Left renal pelvis (tissue), 4 donors: Measurements from ENCODE around the gene TMED9. TPM values are rescaled to one million over a fixed set of nuclear protein-coding genes. Genes with fewer than 3 reads are reported as not detected.
"Not testable (repeated sequence)": the region's sequence is repeated elsewhere in the genome, so short reads cannot be mapped to it uniquely, and the experiment has no call there.

Experiments
- DNase-seq, 4 donors: peaks; one replicate each; pipeline ENCODE4 v3.0.0-alpha.2; 2013; ENCODE audit warnings: low read depth in 4 of 4, low spot score in 3 of 4
- polyA plus RNA-seq, 4 donors: library from polyadenylated mRNA; unstranded; fragments of 120-200 nt; gene quantifications; one replicate each; pipeline ENCODE4 v1.2.1, GENCODE V29; 2013; ENCODE audit not compliant: insufficient read length in 4 of 4

Gene TMED9
- 100 to 1,000 TPM; 147 to 156 (median 154) TPM for polyA plus RNA-seq

DNA sequence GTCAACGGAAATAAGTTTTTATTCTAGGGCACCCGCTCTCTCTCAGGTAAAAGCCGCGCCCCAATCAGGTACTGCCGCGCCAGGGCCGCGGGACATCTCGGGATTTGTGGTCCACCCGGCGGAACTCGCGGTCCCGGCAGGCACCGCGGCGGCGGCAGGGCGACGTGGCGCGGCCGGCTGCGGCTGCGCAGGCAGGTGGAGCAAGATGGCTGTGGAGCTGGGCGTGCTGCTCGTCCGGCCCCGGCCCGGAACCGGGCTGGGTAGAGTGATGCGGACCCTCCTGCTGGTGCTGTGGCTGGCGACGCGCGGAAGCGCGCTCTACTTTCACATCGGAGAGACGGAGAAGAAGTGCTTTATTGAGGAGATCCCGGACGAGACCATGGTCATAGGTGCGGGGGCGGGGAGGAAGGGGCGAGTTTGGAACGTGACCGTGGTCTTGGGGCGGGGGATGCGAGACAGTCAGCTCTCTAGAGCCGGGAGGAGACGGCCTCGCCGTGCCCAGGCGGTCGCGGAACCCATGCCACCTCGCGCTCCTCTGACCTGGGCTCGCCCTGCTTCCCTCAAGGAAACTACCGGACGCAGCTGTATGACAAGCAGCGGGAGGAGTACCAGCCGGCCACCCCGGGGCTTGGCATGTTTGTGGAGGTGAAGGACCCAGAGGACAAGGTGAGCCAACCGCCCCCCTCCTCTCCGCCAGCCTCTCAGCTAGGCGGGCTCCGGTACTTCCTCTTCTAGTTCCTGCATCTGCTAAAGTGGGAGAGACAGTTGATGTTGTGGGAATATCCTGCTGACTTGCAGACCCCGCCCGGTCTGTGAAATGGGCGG is at the start of gene TMED9:
Gene TMED9 (plus strand): TSS at position 194 of the 825 bp plus-strand sequence. CDS start 12 bp downstream, at position 206.
- peak in 3 of 4 donors; percentile 52 to 60 (median 56) for DNase-seq

DNA sequence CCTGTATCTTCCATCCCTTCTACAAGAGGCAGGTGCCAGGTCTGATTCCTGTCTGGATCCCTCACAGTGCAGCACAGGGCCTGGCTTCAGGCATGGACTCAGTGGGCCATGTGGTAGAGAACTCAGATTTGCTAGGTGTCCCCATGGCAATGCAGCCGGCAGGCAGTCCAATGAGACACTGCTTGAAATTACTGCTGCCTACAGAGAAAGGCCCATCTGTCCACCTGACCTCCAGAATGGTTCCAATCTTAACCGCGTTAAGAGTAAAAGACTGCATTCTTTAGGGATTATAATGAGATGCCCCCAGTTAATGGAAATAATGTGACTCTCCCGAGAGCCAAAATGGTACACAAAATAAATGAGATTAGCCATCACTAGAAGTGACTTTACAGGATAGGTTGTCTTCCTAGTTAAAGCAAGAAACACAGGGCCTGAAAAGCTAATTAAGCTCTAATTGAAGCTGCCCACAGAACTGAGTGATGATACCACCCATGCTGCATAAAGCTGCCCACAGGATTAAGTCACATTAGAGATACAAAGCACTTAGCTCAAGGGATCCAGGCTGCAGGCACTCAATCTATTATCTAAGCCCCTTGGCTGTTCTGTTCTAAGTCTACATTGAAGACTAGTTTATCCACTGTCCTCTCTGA is 49.1 kb upstream of the TMED9 start:
- DNase-seq: no peak

DNA sequence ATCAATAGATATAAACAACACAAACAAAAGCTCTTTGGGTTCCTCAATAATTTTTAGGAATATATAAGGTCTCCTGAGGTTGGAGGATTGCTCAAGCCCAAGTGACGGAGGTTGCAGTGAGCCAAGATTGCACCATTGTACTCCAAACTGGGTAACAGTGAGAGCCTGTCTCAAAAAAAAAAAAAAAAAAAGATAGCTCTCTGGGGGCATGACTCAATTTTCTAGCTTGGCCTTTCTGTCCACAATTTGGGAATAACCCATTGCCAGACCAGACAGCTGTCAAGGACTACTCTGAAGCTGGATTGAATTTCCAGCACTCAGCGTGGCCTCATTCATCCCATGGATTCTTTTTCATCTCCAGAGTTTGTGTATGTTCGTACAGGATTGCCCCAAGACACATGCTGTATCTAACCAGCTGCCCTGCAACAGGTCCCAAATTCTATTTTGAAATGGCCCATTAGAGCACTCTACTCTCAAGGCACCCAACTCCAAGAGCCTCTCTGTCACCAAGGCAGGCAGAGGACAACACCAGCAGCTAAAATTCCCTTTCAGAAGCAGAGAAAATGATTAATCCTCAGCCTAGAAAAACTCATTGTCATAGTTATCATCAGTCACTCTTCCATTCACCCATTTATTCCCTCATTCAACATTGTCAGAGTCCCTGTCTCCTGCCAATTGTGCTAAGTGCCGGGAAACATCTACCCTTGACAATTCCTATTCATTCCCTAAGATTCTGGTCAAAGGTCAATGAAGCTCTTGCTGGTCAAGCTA is 46.3 kb upstream of the TMED9 start:
- DNase-seq: no peak

DNA sequence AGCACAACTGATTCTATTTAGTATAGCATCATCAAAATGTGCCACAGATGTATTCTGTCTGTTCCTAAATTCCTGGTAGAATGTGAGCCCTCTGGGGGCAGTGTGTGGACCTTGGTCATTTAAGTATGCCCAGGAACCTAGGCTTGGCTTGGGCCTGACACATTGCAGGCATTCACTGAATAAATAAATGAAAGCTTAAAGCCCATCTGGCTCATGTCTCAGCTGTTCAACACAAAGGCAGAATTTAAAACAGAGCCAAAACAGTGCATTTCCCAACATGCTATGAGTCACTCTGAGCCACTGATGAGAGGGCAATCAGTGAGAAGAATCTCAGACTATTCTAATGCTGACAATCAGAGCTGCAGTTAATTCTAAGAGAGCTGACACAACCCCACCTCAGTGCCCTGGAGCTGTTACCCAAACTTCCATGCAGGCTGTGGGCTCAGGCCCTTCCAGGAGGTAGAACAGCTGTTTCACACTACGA is 45.7 kb upstream of the TMED9 start:
- no peak for DNase-seq

DNA sequence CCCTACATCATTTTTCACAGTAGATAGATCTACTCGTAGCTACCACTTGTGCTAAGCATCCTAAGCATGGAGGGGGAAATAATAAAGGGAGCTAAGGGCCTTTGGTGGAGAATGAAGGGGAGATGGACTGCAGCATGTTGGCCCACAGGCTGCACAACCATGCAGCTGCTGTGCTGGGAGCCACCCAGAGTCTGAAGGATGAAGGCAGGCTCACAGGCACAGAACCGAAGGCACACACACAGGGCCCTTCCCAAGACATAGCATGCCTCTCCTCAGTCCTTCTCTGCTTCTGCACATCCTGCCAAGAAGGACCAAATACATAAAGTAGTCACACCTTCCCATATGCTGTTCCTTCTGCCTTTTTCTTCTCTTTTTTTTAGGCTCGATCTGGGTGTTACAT is 44.3 kb upstream of the TMED9 start:
- no peak for DNase-seq

DNA sequence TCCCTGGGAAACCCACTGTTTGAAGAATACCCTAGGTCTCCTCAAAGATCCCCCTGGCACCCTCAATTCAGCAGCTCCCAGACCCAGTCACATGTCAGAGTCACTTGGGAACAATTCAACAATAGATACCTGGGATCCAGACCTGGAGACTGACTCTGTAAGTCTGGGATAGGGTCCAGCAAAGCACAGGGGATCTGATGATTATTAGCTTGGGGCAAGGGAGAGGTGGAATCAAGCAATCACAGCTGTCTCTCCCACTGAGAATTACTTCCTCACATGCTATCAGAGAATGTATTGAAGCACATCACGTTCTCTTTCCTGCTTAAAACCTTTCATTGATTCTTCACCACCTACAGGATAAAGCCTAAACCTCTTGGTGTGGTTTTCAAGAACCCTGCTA is 43.5 kb upstream of the TMED9 start:
- DNase-seq: no peak

DNA sequence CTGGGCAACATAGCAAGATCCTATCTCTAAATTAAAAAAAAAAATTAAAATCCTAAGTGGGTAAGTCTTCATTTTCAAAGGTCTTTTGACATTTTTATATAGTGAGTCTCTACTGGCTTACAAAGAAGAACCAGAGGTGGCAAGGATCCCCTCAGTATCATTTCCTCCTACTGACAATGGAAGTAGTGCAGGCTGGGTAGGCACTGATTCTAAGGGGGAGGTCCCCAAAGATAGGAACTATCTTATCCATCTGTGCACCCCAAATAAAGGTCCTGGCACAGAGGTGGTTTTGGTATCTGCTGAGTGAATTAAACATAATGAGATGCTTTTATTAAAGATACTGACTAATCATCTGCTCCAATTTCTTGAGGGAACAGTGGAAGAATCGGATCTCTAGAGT is 41.9 kb upstream of the TMED9 start:
- DNase-seq: no peak

DNA sequence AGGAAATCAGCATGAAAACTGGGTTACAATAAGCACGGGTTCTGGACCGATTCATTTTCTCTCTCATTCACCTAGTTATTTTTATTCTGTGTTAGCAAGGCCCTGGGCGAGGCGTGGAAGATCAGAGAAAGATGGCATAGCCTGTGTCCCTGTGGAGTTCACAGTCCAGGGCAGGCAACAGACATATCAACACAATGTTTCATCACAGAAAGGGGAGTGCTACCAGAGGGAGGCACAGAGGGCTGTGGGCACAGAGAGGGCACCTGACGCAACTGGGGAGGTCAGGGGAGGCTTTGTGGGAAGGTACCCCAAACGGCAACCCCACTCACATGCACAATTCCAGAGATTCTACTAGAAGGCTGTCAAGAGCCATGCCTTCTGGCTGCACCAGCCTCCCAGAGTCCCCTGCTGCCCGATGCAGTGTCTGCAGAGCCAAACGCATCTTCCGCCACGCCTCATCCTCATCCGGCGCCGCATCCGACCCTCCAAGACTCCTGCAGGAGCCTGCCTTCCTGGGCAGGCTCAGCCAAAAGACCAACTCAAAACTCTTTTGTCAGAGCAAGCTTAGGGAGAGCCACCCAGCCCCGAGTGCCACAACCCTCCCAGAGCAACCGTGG is 39.1 kb upstream of the TMED9 start:
- no peak for DNase-seq

DNA sequence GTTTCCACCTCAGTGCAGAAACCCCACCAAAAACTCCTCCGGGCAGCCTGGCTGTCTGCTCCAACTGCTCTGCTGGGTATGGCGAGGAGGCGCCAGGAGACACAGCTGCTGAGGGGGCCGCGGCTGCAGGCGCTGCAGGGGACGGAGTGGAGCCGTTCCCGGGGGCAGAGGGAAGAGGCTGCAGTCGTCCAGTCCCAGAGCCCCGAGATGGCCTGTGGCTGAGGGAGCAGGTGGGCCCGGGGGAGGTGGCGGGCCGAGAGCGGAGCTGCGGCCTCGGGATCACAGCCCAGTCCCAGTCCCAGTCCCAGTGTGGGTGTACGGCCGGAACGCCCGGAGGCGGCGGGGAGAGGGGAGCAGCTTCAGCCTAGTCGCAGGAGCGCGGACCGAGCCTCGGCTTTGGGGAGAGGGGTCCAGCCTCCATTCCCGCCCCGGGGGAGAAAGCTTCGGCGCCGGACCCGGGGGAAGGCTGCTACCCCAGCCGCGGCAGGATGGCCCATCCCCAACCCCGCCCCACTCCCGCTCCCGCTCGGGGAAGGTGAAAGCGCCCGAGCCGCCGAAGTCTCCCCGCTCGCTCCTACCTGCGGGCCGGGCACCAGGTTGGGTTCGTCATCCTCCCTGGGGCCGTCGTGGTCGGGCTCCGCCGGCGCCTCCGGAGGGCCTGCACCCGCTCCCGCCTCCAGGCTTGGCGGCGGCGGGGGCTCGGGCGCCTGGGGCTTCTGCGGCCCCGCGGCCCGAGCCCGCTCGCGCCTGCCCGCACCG is 38.2 kb upstream of the TMED9 start:
- no peak for DNase-seq

DNA sequence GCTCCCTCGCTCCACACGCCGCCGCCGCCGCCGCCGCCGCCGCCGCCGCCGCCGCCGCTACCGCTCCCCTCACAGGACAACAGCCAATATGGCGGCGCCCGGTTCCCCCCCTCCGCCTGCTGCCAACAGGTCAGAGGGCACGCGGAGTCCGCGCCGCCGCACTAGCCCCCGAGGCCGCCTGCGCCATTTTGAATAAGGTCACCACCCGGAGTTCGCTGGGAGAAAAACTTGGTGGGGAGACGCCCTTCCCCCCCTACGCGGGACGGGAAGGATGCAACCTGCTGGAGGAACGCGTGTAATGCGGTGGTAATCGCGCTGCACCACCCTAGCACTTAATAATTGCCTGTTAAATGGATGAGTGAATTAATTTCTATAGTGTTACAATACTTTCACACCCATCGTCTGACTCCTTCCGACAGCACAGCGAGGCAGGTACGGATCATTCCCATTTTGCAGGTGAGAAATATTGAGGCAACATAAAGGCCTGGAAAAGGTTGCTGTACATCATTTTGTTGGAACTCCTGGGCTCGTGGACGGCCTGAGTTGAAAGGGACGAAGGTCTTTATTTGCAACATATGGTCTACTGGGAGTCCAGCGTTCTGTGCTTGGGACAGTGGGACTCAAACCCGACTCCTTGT is 37.4 kb upstream of the TMED9 start, which contains the start of gene FAM193B:
Gene FAM193B (minus strand): TSS at position 90 of the 638 bp plus-strand sequence. CDS start 105 bp downstream, outside the sequence.
- DNase-seq: peak; percentile 70 to 82 (median 74)

DNA sequence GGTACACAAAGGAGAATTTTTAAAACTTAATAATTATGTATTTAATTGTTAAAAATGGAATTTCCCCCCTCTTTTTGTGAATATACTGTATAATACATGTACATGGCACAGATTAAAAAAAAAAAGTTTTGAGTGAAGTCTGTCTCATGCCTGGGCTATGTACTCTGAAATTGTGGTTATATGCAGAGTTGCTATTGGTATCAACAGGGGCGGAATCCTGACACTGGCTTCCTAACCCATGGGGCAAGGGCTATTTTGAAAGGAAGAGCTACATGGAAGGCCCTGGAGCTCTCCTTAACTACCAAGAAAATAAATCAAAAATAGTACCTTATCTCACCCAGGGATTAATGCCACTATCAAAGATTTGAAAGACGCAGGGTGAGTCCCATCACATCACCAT is 36.8 kb upstream of the TMED9 start:
- DNase-seq: no peak

DNA sequence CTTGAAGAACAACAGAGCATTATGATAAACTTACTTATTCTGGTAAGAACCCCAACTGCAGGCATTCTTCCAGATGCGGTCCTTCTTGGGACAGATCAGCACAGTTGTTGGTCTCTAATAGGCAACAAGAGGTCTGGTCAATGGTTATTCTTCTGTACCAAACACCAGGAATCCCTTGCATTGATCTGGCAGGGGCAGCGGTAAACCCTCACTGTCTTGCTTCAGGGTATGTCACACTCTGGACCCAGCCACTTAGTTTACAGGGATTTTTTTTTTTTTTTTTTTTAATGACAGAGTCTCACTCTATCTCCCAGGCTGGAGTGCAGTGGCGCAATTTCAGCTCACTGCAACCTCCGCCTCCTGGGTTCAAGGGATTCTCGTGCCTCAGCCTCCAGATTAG is 36.3 kb upstream of the TMED9 start:
- no peak for DNase-seq

DNA sequence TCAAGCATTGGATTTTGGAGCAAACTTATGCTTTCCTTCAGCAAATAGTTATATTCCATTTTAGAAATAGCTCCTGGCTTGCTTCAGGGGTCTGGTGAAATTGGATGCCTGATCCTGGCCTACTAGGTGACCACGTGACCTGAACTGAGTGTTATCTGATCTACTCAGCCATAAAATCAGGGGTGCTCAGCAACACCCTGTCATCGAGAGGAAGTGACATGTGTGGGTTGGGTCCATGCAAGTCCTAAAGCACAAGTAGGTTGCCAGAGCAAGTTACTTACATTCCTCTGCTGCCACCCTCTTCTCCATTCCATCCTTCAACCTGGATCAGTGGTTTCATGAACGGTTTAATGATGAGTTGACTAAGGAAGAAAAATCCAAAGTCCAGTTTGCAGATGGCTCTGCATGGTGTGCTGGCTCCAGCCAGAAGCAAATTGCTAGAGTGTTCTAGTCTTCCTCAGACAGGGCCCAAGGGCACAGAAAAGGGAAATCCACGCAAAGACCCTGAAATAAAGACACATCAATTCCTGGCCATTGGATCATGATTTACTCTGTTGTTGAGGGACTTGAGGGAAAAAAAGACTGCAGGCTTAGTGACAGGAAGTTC is 34.9 kb upstream of the TMED9 start:
- DNase-seq: no peak

DNA sequence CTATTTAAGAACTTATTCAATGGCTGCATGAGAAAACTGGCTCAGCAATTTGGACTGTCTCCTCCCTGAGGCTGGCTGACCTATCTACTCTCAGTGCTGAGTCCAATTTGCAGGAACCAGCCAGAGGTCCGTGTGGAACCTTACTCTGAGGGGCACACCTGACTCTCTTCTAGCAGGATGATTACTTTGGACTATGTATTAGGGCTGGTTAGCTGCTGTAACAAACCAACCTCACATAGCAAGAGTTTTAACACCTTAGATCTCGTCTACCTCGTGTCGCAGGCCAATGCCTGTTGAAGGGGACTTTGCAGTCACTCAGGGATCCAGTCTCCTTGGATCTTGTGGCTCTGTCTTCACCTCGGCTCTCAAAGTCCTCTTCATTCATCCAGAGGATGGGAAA is 34.2 kb upstream of the TMED9 start:
- DNase-seq: no peak

DNA sequence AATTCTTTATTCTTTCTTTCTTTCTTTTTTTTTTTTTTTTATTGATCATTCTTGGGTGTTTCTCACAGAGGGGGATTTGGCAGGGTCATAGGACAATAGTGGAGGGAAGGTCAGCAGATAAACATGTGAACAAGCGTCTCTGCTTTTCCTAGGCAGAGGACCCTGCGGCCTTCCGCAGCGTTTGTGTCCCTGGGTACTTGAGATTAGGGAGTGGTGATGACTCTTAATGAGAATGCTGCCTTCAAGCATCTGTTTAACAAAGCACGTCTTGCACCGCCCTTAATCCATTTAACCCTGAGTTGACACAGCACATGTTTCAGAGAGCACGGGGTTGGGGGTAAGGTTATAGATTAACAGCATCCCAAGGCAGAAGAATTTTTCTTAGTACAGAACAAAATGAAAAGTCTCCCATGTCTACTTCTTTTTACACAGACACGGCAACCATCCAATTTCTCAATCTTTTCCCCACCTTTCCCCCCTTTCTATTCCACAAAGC is 32.5 kb upstream of the TMED9 start:
- DNase-seq: not testable (repeated sequence)

DNA sequence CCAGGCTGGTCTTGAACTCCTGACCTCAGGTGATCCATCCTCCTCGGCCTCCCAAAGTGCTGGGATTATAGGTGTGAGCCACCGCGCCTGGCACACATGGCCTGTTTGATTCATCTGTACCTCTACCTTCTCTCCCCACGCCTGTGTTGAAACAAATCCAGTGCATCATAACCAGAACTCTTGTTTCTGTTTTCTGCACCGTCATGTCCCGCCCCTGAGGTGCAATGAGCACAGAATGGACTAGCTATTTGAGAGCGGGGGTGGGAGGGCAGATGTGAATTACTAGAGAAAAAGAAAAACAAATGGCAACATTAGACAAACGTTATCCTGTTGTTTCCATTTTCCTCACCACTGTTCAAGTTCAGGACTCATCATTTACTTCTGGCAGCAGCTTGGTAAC is 27.0 kb upstream of the TMED9 start:
- DNase-seq: no peak

DNA sequence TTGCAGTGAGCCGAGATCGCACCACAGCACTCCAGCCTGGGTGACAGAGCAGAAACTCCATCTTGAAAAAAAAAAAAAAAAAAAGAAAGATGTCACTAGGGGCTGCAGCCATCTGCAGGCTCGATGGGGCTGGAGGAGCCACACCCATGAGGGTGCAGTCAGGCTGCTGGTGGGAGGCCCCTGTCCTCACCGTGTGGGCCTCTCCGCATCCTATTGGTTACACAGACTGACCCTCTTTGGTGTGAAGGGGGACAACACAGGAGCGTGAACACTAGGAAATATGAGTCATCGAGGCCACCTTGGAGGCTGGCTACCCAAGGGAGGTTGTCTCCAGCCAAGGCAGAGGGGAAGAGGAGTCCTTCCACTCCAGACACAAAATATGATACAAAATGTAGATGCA is 23.7 kb upstream of the TMED9 start:
- no peak for DNase-seq

DNA sequence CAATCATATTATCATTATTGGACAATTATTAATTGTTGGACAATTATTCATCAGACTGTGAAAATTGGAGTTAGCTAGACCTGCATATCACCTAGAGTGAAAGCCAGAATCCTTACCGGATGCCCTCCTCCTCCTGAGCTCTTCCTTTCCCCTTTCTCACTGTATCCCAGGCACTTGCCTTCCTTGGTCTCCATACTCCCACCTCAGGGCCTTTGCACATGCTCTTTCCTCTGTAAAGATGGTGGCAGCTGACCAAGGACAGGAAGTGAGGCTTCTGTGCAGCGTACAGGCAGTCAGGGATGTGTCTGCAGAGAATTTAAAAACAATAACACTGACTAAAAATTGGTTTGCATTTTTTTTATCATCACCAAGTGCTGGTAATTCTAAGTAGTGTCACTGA is 22.1 kb upstream of the TMED9 start:
- no peak for DNase-seq

DNA sequence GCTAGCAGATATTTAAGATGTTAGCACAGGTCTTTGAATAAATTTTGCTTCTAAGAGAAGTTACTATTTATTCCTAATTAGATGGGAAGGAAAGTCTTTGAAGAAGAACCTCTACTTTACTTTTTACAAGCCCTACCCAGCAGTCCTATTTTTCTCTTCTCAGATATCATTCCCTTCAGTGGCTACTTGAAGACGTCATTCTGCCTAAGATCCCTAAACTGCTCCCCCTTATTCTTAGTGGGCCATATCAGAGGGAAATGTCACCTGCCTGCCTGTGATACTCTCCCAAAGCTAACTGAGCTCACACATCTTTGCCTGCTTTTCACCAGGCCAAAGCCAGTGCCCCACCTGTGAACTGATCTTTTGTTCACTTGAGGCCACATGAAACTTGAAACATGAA is 16.5 kb upstream of the TMED9 start:
- no peak for DNase-seq
